Right ventricle myocardium inferior (tissue), 1 donor: Measurements from ENCODE around the gene WDFY2. TPM values are rescaled to one million over a fixed set of nuclear protein-coding genes. Genes with fewer than 3 reads are reported as not detected.

ENCODE experiments used
- ATAC-seq: fragments of 200-7000 bp; cut with Tn5 transposase; one replicate; pipeline ENCODE4 v1.9.1; 2020; ENCODE audit warnings: mild to moderate bottlenecking, moderate library complexity
- DNase-seq: peaks from one replicate; pipeline ENCODE4 v3.0.0; 2021; ENCODE audit errors: missing footprints
- intact Hi-C: fragments of 100-400 bp; cut with DNase I; formaldehyde crosslinking; loops from one replicate; pipeline ENCODE4 v1.11.0; 2022
- total RNA-seq: library from RNA; stranded (reverse); fragmentation: NEBNext Ultra II Directional; extraction: Animal tissue kit (Norgen Biotek cat#: 25700); gene quantifications from one replicate; pipeline ENCODE4 v1.2.1, GENCODE V29; 2021
- donor health status: DM: no; HTN: yes; CAD: no; lungs with severe emphysema.

WDFY2 gene
- total RNA-seq, 1 donor from 2014 or later = 4.7 TPM

- intact Hi-C loops = no loop called here
- ATAC-seq (no peak), DNase-seq (no peak)
Observed at GRCh38 chr13:51719394-51719793, 135.1 kb downstream of the WDFY2 start.

GRCh38 chr13:51721496-51721895, 137.2 kb downstream of the WDFY2 start:
- ATAC-seq (peak; percentile 89), DNase-seq (peak; percentile 40)
- intact Hi-C loops = loop anchor here (10.0 kb wide), 1 partner anchor 107 kb away; no protein-coding TSS in a partner anchor

- DNase-seq (no peak), ATAC-seq (no peak)
- intact Hi-C loops = loop anchor here (10.0 kb wide), 1 partner anchor 109 kb away; no protein-coding TSS in a partner anchor
Observed at GRCh38 chr13:51723529-51723928, 139.3 kb downstream of the WDFY2 start.

- DNase-seq = no peak
Observed at GRCh38 chr13:51724721-51725120, 140.5 kb downstream of the WDFY2 start.

GRCh38 chr13:51726446-51727193, 142.4 kb downstream of the WDFY2 start:
- DNase-seq (no peak), ATAC-seq (no peak)
- intact Hi-C loops = loop anchor here (2.0 to 10.0 kb wide), 2 partner anchors 112 to 142 kb away; partner anchors contain the start of gene WDFY2

More at GRCh38 chr13:51724721-51725120, 140.5 kb downstream of the WDFY2 start:
- intact Hi-C loops = loop anchor here (10.0 kb wide), 1 partner anchor 110 kb away; no protein-coding TSS in a partner anchor
- ATAC-seq = no peak

- no peak for ATAC-seq
- intact Hi-C loops = loop anchor here (2.0 to 10.0 kb wide), 2 partner anchors 113 to 143 kb away; partner anchors contain the start of gene WDFY2
- DNase-seq = no peak
Observed at GRCh38 chr13:51727634-51728274, 143.5 kb downstream of the WDFY2 start.

- no peak for DNase-seq
- ATAC-seq = no peak
- intact Hi-C loops = loop anchor here (10.0 kb wide), 1 partner anchor 113 kb away; no protein-coding TSS in a partner anchor
Observed at GRCh38 chr13:51728275-51728673, 144.0 kb downstream of the WDFY2 start.

GRCh38 chr13:51728972-51729371, 144.7 kb downstream of the WDFY2 start:
- intact Hi-C loops = loop anchor here (10.0 kb wide), 1 partner anchor 114 kb away; no protein-coding TSS in a partner anchor
- ATAC-seq (no peak), DNase-seq (no peak)

GRCh38 chr13:51729866-51730553, 145.7 kb downstream of the WDFY2 start:
- intact Hi-C loops = loop anchor here (5.0 to 10.0 kb wide), 3 partner anchors 115 to 293 kb away; partner anchors contain the start of gene INTS6
- DNase-seq (no peak), ATAC-seq (peak; percentile 70)

- no peak for DNase-seq
- no peak for ATAC-seq
- intact Hi-C loops = loop anchor here (5.0 kb wide), 2 partner anchors 279 to 294 kb away; partner anchors contain the start of gene INTS6
Observed at GRCh38 chr13:51730927-51731326, 146.7 kb downstream of the WDFY2 start.

- intact Hi-C loops = loop anchor here (5.0 kb wide), 2 partner anchors 279 to 294 kb away; partner anchors contain the start of gene INTS6
- DNase-seq (no peak), ATAC-seq (peak; percentile 25)
Observed at GRCh38 chr13:51731759-51732158, 147.5 kb downstream of the WDFY2 start.

GRCh38 chr13:51733374-51734298, 149.4 kb downstream of the WDFY2 start:
- DNase-seq (no peak), ATAC-seq (peak; percentile 59)
- intact Hi-C loops = loop anchor here (5.0 kb wide), 2 partner anchors 281 to 296 kb away; partner anchors contain the start of gene INTS6

- intact Hi-C loops = loop anchor here (5.0 kb wide), 2 partner anchors 282 to 297 kb away; partner anchors contain the start of gene INTS6
- ATAC-seq (no peak), DNase-seq (no peak)
Observed at GRCh38 chr13:51734786-51735185, 150.5 kb downstream of the WDFY2 start.

- intact Hi-C loops = no loop called here
- ATAC-seq (no peak), DNase-seq (no peak)
Observed at GRCh38 chr13:51737609-51738008, 153.3 kb downstream of the WDFY2 start.

- ATAC-seq = no peak
- no peak for DNase-seq
- intact Hi-C loops = no loop called here
Observed at GRCh38 chr13:51738226-51738905, 154.1 kb downstream of the WDFY2 start.

- ATAC-seq (peak; percentile 19), DNase-seq (no peak)
- intact Hi-C loops = no loop called here
Observed at GRCh38 chr13:51739027-51739764, 154.9 kb downstream of the WDFY2 start.

GRCh38 chr13:51740698-51741097, 156.4 kb downstream of the WDFY2 start:
- intact Hi-C loops = no loop called here
- DNase-seq = no peak
- no peak for ATAC-seq
